Fibroblast of pulmonary artery (primary cell): ENCODE data around the gene KANK2.

Source experiments
- DNase-seq: peaks from one replicate; pipeline ENCODE4 v3.0.0-alpha.2; 2010; ENCODE audit warnings: low read depth
- H3K4me3 ChIP-seq: replicated peaks from 2 replicates; pipeline ENCODE4 v1.5.1; 2011; ENCODE audit warnings: low read depth, mild to moderate bottlenecking, control low read depth, low read length, moderate library complexity
- TF ChIP-seq, protein P1 (sequence below): IDR thresholded peaks from 2 replicates; pipeline ENCODE4 v1.5.1; 2011; ENCODE audit warnings: mild to moderate bottlenecking, control low read depth, low read length, inconsistent platforms; ENCODE audit errors: missing control alignments

Gene KANK2

GRCh38 chr19:11198175-11198534 lies 810 bp upstream of the KANK2 start:
- TF ChIP-seq, protein P1, sequence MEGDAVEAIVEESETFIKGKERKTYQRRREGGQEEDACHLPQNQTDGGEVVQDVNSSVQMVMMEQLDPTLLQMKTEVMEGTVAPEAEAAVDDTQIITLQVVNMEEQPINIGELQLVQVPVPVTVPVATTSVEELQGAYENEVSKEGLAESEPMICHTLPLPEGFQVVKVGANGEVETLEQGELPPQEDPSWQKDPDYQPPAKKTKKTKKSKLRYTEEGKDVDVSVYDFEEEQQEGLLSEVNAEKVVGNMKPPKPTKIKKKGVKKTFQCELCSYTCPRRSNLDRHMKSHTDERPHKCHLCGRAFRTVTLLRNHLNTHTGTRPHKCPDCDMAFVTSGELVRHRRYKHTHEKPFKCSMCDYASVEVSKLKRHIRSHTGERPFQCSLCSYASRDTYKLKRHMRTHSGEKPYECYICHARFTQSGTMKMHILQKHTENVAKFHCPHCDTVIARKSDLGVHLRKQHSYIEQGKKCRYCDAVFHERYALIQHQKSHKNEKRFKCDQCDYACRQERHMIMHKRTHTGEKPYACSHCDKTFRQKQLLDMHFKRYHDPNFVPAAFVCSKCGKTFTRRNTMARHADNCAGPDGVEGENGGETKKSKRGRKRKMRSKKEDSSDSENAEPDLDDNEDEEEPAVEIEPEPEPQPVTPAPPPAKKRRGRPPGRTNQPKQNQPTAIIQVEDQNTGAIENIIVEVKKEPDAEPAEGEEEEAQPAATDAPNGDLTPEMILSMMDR, result no peak
- no peak overlapping the region for H3K4me3 ChIP-seq
- no peak for DNase-seq

GRCh38 chr19:11196406-11197287 lies 698 bp downstream of the KANK2 start:
- H3K4me3 ChIP-seq, result peak overlapping the region; percentile 92
- peak; percentile 36 for DNase-seq
- TF ChIP-seq, protein P1, result no peak

GRCh38 chr19:11195681-11196080 lies 1.7 kb downstream of the KANK2 start:
- TF ChIP-seq, protein P1, result no peak
- no peak for DNase-seq
- H3K4me3 ChIP-seq, result peak overlapping the region; percentile 57

GRCh38 chr19:11194656-11195558 lies 2.4 kb downstream of the KANK2 start:
- TF ChIP-seq, protein P1, result no peak
- DNase-seq, result peak; percentile 47
- H3K4me3 ChIP-seq, result peak overlapping the region; percentile 57

DNA sequence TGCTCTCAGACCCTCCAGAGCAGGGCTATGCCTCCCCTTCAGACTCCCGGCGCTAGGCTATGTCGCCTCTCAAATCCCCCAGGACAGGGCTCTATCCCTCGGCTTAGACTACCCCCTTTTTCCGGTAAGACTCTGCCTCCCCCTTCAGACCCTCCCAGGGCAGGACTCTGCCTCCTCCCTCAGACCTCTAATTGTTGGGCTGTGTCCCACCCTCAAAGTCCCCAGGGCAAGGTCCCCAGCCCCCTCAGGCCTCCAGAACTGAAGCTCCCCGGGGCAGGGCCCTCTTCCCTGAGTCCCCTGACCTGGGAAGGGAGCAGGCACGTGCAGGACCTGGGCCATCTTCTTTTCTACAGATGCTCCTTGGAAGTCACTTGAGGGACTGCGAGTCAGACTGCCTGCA lies 3.2 kb downstream of the KANK2 start:
- peak overlapping the region; percentile 57 for H3K4me3 ChIP-seq
- DNase-seq, result no peak

More for the DNA sequence above, 3.2 kb downstream of the KANK2 start:
- TF ChIP-seq, protein P1, result no peak
